Left lung (tissue), 10 donors: Measurements from ENCODE around the gene AOAH. TPM values are rescaled to one million over a fixed set of nuclear protein-coding genes. Genes with fewer than 3 reads are reported as not detected.
A peak's percentile ranks its signal among the peaks of the same experiment; 100 is the strongest.

ENCODE experiments used
- ATAC-seq: fragments of 200-7000 bp; cut with Tn5 transposase; one replicate; pipeline ENCODE4 v1.9.1; 2020; ENCODE audit warnings: moderate library complexity
- DNase-seq, 4 donors: peaks; one replicate each; pipeline ENCODE4 v3.0.0-alpha.2; 2013 to 2020
- H3K27ac ChIP-seq, 2 donors: fragments of 200-600 bp; sonication (generic) in 1 of 2; one replicate each; pipeline versions ENCODE4 v1.5.0 to v1.8.0; 2020 to 2021
- H3K27me3 ChIP-seq, 2 donors: fragments of 200-600 bp; sonication (generic) in 1 of 2; one replicate each; pipeline versions ENCODE4 v1.5.0 to v1.8.0; 2020 to 2021
- H3K36me3 ChIP-seq, 2 donors: fragments of 200-600 bp; sonication (generic) in 1 of 2; one replicate each; pipeline versions ENCODE4 v1.5.0 to v1.8.0; 2020 to 2021
- H3K4me1 ChIP-seq, 2 donors: fragments of 200-600 bp; one replicate each; pipeline ENCODE4 v1.8.0; 2021
- H3K4me3 ChIP-seq, 2 donors: fragments of 200-600 bp; sonication (generic) in 1 of 2; one replicate each; pipeline versions ENCODE4 v1.5.0 to v1.8.0; 2020 to 2021; ENCODE audit warnings: mild to moderate bottlenecking in 1 of 2
- H3K9me3 ChIP-seq, 2 donors: fragments of 200-600 bp; sonication (generic) in 1 of 2; one replicate each; pipeline versions ENCODE4 v1.5.0 to v1.8.0; 2020 to 2021
- intact Hi-C, 2 donors: fragments of 100-400 bp; cut with DNase I; formaldehyde crosslinking; loops; one replicate each; pipeline versions ENCODE4 v1.11.2 to v1.14.2; 2022
- polyA plus RNA-seq, 6 donors: library from polyadenylated mRNA; unstranded; fragments of 120-200 nt; gene quantifications; one replicate each; pipeline ENCODE4 v1.2.1, GENCODE V29; 2013; ENCODE audit not compliant: insufficient read length in 6 of 6
- total RNA-seq, 2 donors: library from RNA; stranded (reverse); fragmentation: NEBNext Ultra II Directional; extraction: Animal tissue kit (Norgen Biotek cat#: 25700); gene quantifications; one replicate each; pipeline ENCODE4 v1.2.1, GENCODE V29; 2021
- TF ChIP-seq, protein P1 (sequence below), 2 donors: fragments of 200-600 bp; sonication (generic) in 1 of 2; IDR thresholded peaks; one replicate each; pipeline versions ENCODE4 v1.5.0 to v1.8.0; 2021; ENCODE audit warnings: antibody characterized with exemption in 2 of 2
- donor health status: DM: no; HTN: yes; CAD: no.
- donor health status: DM: no; HTN: no; CAD: no.

AOAH gene
- total and polyA plus RNA-seq, 8 donors: 3.9 to 28.2 (median 6.9) TPM

GRCh38 chr7:36620166-36620708, 104.1 kb downstream of the AOAH start:
- intact Hi-C loops: no loop called here
- DNase-seq (no peak), ATAC-seq (no peak)
- TF ChIP-seq, protein P1, sequence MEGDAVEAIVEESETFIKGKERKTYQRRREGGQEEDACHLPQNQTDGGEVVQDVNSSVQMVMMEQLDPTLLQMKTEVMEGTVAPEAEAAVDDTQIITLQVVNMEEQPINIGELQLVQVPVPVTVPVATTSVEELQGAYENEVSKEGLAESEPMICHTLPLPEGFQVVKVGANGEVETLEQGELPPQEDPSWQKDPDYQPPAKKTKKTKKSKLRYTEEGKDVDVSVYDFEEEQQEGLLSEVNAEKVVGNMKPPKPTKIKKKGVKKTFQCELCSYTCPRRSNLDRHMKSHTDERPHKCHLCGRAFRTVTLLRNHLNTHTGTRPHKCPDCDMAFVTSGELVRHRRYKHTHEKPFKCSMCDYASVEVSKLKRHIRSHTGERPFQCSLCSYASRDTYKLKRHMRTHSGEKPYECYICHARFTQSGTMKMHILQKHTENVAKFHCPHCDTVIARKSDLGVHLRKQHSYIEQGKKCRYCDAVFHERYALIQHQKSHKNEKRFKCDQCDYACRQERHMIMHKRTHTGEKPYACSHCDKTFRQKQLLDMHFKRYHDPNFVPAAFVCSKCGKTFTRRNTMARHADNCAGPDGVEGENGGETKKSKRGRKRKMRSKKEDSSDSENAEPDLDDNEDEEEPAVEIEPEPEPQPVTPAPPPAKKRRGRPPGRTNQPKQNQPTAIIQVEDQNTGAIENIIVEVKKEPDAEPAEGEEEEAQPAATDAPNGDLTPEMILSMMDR (IDR thresholded peaks at IDR 0.05): no peak
- Histone ChIP-seq H3K27me3 (no peaks in the 10 kb centered on the region), H3K27ac (no peak overlapping the region), H3K4me1 (peaks cover 0 to 7% of the 10 kb centered on the region in 2 donors), H3K4me3 (no peak overlapping the region), H3K36me3 (peaks cover 0 to 22% of the 10 kb centered on the region in 2 donors), H3K9me3 (no peaks in the 10 kb centered on the region)

GRCh38 chr7:36617408-36617807, 106.9 kb downstream of the AOAH start:
- no peaks in the 10 kb centered on the region for H3K9me3 ChIP-seq
- ATAC-seq (no peak), DNase-seq (no peak)
- intact Hi-C loops: no loop called here
- TF ChIP-seq, protein P1 (IDR thresholded peaks at IDR 0.05): no peak
- H3K4me3 ChIP-seq: no peak overlapping the region
- peaks cover 0 to 26% of the 10 kb centered on the region in 2 donors for H3K36me3 ChIP-seq
- H3K27me3 ChIP-seq: no peaks in the 10 kb centered on the region
- peaks cover 0 to 16% of the 10 kb centered on the region in 2 donors for H3K4me1 ChIP-seq
- no peak overlapping the region for H3K27ac ChIP-seq

GRCh38 chr7:36615852-36616540, 108.3 kb downstream of the AOAH start:
- Histone ChIP-seq H3K36me3 (peaks cover 0 to 19% of the 10 kb centered on the region in 2 donors), H3K27ac (no peak overlapping the region), H3K27me3 (no peaks in the 10 kb centered on the region), H3K4me1 (peaks cover 0 to 16% of the 10 kb centered on the region in 2 donors), H3K4me3 (no peak overlapping the region), H3K9me3 (no peaks in the 10 kb centered on the region)
- TF ChIP-seq, protein P1 (IDR thresholded peaks at IDR 0.05): no peak
- intact Hi-C loops: no loop called here
- no peak for DNase-seq
- no peak for ATAC-seq

DNA sequence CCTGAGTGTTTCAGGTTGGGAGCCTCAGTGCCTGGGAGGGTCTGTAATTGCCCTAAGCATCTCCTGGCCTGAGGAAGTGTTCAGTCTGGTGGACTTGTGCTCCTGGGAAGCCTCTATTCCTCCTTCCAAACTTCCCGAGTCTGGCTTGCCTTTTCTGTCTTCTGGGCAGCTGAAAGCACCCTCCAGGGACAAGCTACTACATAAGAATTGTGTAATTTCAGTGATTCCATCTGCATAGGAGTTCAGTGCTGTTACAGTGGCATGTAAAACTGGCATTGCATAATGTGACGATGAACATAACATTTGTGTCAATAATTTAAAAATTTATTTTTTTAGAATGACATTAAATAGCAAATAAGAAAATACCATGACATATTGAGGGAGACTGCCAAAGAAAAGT, 109.3 kb downstream of the AOAH start:
- H3K36me3 ChIP-seq: peaks cover 0 to 19% of the 10 kb centered on the region in 2 donors
- H3K27me3 ChIP-seq: no peaks in the 10 kb centered on the region
- intact Hi-C loops: no loop called here
- H3K9me3 ChIP-seq: no peaks in the 10 kb centered on the region
- H3K4me3 ChIP-seq: no peak overlapping the region
- TF ChIP-seq, protein P1 (IDR thresholded peaks at IDR 0.05): no peak
- peak overlapping the region in 1 of 2 donors; percentile 62 for H3K27ac ChIP-seq
- ATAC-seq (no peak), DNase-seq (no peak)
- peaks cover 0 to 16% of the 10 kb centered on the region in 2 donors for H3K4me1 ChIP-seq

DNA sequence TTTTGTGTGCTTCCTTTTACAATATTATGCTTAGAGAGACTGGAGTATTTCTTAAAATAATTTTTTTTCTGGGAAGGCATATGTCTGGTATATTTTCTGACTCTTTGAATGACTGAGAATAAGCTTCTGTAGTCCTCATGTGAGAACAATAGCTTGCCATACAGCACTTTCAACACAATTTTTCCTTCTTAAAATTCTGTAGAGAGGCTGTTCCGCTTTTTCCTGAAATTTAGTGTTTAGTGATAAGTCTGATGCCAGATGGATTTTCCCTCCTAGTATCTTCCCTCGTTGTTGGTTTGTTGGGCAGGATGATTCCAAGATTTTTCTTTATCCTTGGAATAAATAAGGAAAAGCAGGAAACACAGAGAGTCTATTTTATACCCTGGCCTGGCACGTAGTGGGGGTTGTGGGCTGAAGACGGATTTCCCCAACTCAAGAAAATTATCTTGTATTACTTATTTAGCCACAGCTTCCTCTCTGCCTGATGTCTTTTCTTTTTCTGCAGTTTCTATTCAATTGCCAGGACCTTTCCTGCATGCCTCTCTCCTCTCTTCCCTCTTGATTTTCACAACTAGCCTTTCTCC, 111.2 kb downstream of the AOAH start:
- ATAC-seq (no peak), DNase-seq (no peak)
- TF ChIP-seq, protein P1 (IDR thresholded peaks at IDR 0.05): no peak
- H3K9me3 ChIP-seq: no peaks in the 10 kb centered on the region
- H3K27me3 ChIP-seq: no peaks in the 10 kb centered on the region
- H3K36me3 ChIP-seq: peaks cover 0 to 12% of the 10 kb centered on the region in 2 donors
- H3K4me1 ChIP-seq: peaks cover 0 to 16% of the 10 kb centered on the region in 2 donors
- intact Hi-C loops: no loop called here
- peak overlapping the region in 1 of 2 donors; percentile 62 for H3K27ac ChIP-seq
- H3K4me3 ChIP-seq: no peak overlapping the region
